ENCODE data around the gene ENOX1.

ENOX1 gene

DNA sequence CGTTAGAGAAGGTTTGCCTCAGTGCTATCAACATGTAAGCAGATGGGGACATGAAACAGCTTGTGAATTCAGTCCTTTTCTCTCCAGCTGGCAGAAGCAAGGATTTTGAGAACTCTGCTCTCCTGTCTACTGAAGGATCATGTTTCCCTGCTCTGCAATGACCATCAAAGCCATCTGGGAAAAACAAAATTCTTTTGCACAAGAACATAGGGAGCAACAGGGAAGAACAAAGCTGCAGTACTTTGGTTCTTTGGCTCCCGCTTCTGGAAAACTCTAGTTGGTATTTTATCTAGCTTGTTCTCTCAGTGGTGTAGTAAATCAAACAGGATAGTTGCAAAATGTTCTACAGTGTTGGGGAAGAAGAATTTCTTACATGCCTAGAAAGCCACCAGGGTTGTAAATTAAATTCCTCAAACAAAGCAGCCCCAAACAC, 270.4 kb downstream of the ENOX1 start:
- no peak for DNase-seq (ENCODE audit: low read depth)
- no peak overlapping the region for H3K4me3 ChIP-seq (ENCODE audit: low read depth, low read length)
- TF ChIP-seq CTCF (IDR thresholded peaks at IDR 0.05; ENCODE audit: control insufficient read depth, extremely low read depth, insufficient read depth), result no peak

GRCh38 chr13:43515531-43515930, 271.2 kb downstream of the ENOX1 start:
- H3K4me3 ChIP-seq (ENCODE audit: low read depth, low read length), result no peak overlapping the region
- TF ChIP-seq CTCF (IDR thresholded peaks at IDR 0.05; ENCODE audit: control insufficient read depth, extremely low read depth, insufficient read depth), result no peak
- no peak for DNase-seq (ENCODE audit: low read depth)

GRCh38 chr13:43514311-43514710, 272.5 kb downstream of the ENOX1 start:
- no peak for TF ChIP-seq CTCF (IDR thresholded peaks at IDR 0.05; ENCODE audit: control insufficient read depth, extremely low read depth, insufficient read depth)
- DNase-seq (ENCODE audit: low read depth), result no peak
- H3K4me3 ChIP-seq (ENCODE audit: low read depth, low read length), result no peak overlapping the region

DNA sequence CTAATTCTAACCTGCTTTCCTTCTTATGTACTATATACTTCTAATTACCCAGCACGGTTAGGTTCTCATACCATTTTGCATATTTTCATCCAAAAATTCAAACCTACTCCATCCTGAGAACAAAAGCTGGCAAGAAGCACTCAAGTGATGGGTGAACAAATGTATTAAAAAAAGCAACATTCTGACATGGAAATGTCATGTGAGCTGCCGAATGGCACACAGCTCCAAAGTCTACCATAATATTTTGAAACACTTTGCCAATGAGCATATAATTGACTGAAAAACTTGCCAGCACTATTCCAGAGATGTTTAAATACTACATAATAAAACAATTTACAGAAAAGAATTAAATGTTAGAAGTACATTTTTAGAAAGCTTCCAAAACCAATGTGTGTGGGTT, 274.6 kb downstream of the ENOX1 start:
- TF ChIP-seq CTCF (IDR thresholded peaks at IDR 0.05; ENCODE audit: control insufficient read depth, extremely low read depth, insufficient read depth), result no peak
- DNase-seq (ENCODE audit: low read depth), result no peak
- H3K4me3 ChIP-seq (ENCODE audit: low read depth, low read length), result no peak overlapping the region

- H3K4me3 ChIP-seq (ENCODE audit: low read depth, low read length), result no peak overlapping the region
- DNase-seq (ENCODE audit: low read depth), result no peak
- TF ChIP-seq CTCF (IDR thresholded peaks at IDR 0.05; ENCODE audit: control insufficient read depth, extremely low read depth, insufficient read depth), result no peak
Measured at GRCh38 chr13:43510956-43511901, 275.5 kb downstream of the ENOX1 start.

- no peak for DNase-seq (ENCODE audit: low read depth)
- H3K4me3 ChIP-seq (ENCODE audit: low read depth, low read length), result no peak overlapping the region
- TF ChIP-seq CTCF (IDR thresholded peaks at IDR 0.05; ENCODE audit: control insufficient read depth, extremely low read depth, insufficient read depth), result no peak
Measured at GRCh38 chr13:43495732-43496131, 291.0 kb downstream of the ENOX1 start.
